Stimulated activated CD4-positive, alpha-beta T cell treated with anti-CD3 and anti-CD28 coated beads, Interleukin-4, amount 100 ng/mL, for 1 hour (primary cell): ENCODE measurements around the gene TIAM2.
A peak's percentile ranks its signal among the peaks of the same experiment; 100 is the strongest.
"Not testable (repeated sequence)": the region's sequence is repeated elsewhere in the genome, so short reads cannot be mapped to it uniquely, and the experiment has no call there.

ENCODE experiments used
- DNase-seq: peaks from one replicate; pipeline ENCODE4 v3.0.0-alpha.2; 2020

The TIAM2 gene

DNA sequence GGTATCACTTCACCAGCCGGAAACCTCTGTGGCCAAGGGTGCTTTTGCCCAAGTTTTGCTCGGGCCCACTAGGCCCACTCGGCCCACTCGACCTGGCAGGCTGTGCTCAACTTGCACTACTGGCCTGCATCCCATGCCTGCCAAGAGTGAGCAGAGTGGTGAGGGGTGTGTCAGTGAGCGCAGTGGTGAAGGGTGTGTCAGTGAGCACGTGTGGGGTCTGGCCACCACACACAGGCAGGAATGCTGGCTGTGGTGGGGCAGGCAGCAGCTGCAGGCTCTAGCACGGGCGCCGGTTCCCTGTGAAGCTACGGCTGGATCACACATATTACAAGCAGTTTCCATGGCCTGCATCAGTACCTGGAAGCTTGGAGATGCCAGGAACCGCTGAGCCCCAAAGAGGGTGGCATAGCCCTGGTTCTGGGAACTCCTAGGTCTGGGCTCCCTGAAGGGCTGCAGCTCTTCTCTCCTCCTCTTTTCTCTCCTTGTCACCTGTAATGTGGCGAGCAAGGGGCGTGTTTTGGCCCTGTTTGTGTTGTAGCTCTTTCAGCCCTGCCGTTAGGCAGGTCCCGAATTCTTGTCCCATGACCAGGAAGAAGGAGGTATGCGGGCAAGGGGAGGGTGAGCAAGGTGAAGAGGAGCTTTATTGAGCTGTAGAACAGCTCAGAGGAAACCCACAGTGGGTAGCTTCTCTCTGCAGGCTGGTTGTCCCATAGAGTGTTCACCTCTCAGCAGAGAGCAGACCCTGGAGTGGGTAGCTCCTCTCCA is 217.7 kb downstream of the TIAM2 start:
- DNase-seq = no peak

DNA sequence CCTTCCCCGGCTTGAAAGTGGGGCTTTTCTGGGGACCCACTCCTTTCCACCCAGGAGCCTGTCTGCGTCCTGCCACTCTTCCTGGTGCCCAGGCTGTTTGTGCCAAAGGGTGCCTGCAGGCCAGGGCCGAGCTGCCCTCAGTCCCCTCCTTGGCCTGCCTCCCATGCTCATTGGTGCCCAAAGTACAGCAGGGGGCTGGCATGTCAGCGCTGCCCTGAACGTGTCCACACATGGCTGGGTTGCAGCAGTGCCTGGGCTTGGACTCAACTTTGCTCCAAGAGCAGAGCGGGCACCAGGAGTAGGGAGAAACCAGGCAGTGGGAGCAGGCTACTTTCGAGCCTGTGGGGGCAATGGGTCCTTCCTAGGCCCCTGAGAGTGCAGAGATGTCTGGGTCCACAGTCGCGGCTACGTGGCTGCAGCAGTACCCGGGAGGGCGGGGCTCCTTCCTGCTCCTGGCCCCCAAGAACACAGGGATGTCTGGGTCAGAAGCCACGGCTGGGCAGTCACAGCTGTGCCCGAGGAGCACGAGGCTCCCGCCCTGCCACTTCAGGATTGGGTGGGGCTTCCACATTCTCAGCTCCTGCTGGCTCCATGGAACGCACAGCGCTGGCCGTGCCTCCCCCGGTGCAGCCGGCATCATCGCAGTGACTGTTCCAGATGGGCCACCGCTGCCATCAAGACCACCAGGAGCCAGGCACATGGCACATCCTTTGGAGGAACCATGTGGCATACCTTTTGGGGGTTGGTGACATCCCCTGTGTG is 218.7 kb downstream of the TIAM2 start:
- no peak for DNase-seq

DNA sequence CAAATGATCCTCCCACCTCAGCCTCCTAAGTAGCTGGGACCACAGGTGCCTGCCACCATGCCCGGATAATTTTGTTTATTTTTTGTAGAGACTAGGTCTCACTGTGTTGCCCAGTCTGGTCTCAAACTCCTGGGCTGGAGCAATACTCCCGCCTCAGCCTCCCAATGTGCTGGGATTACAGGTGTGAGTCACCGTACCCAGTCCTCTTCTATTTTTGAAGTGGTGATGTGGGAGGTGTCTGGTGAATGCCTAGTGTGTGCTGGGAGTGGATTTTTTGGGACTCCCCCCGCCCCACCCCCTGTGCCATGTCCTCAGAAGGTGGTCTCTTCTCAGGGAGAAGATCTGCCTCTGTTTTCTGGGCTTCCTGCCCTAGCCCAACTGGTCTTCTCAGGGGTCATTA is 220.8 kb downstream of the TIAM2 start:
- no peak for DNase-seq

DNA sequence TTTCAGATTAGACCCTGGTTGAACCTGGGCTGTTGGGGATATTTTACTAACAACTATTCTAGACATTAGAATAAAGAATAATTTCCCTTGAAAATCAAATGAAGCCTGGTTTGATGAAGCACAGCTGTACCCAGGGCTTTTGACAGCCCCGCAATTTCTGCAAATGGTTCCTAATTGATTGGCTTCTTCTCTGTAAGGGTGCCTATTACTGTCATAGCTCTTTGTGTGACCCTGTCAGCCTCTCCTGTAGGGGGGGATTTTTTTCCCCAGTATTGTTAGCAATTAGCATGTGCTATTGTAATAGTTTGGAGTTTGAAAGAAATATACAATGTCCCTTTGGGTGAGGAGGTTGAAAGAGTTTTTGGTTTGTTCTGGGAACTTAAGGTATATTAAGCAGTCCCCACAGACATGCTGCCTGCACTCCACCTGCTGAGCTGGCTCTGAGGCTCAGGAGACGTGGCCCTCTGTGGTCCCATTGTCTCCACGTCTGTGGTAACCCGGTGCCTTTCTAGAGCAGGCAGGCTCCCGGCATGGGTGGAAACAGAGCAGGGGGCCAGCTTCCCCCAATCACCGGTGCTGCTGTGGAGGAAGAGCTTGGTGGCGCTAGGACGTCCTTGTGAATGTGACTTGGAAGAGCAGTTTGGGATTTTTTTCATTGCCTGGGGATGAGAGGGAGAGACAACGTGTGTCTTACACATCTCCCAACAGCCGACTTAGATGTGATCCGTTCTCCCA is 221.4 kb downstream of the TIAM2 start:
- DNase-seq = no peak

DNA sequence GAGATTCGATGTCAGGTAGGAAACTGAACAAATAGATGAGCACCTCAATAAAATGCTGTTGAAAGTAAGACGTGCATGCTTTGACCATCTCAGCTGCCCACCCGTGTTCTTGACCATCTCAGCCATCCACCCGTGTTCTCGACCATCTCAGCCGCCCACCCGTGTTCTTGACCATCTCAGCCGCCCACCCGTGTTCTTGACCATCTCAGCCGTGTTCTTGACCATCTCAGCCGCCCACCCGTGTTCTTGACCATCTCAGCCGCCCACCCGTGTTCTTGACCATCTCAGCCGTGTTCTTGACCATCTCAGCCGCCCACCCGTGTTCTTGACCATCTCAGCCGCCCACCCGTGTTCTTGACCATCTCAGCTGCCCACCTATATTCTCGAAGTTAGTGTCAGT is 223.6 kb downstream of the TIAM2 start:
- not testable (repeated sequence) for DNase-seq

DNA sequence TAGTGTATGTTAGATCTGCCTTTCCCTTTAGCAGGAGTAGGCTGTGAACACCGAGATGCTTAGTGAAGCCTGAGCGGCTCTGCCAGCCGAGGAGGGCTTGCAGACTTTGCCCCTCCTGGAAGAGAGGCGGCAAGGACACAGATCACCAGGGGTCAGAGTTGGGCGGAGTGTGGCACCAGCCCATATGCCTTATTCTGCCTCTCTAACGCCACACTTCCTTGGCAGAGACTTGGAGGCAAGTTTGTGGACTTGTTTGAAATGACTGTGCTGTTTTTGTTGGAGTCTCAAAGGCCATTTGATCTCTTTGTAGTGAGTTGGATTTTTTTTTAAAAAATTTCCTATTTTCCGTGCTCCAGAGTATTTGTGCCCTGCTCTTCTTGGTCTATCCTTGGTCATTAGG is 224.2 kb downstream of the TIAM2 start:
- no peak for DNase-seq

DNA sequence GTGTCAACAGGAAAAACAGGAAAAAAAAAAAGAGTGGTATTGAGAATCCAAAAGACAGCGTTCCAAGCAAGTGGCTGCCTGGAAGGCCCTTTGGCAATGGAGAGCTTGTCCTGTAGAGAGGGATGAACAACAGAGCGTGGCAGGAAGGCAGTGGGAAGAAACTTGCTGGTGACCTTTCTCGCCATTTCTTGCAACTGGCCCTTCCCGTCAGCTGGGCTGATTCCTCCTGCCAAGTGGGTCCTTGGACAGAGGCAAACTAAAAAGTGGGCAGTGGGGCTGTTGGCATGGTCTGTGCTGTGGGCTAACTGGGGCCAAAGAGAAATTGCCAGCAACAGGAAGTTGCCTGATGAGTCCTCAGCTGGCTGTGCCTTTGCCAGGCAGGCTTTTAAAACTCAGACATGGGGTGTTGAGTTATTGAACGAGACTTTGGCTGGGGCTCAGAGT is 224.8 kb downstream of the TIAM2 start:
- no peak for DNase-seq

DNA sequence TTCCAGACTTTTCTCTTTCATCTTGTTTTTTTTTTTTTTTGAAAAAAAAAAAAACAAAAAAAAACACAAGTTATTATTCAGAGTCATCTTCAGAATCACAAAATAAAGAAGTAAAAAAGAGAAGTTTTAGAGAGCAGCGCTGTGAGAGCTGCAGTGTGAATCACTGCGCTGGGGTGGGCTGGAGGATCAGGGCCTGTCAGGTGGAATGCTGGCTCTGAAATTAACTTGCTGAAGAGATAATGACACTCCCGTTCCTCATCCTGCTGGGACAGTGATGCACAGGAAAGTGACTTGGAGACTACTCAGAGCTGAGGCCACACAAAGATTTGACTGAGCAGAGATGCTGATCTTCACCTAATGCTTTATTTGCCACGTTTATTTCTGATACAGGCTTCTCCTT is 226.0 kb downstream of the TIAM2 start:
- DNase-seq = no peak

DNA sequence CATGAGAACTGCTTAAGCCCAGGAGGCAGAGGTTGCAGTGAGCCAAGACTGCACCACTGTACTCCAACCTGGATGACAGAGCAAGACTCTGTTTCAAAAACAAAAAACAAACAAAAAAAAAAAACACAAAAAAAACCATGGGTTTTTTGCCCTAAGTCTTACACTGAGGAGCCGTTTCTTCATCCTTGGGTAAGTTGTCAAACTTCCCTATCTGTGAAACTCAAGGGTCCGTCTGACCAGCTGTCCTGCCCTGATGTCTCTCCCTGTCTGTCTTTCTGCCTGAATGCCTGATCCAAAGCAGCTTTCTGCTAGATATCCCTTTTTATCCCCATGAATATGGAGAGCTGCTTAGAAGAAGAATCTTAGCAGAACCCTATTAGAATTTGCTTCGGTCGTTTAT is 227.4 kb downstream of the TIAM2 start:
- no peak for DNase-seq

DNA sequence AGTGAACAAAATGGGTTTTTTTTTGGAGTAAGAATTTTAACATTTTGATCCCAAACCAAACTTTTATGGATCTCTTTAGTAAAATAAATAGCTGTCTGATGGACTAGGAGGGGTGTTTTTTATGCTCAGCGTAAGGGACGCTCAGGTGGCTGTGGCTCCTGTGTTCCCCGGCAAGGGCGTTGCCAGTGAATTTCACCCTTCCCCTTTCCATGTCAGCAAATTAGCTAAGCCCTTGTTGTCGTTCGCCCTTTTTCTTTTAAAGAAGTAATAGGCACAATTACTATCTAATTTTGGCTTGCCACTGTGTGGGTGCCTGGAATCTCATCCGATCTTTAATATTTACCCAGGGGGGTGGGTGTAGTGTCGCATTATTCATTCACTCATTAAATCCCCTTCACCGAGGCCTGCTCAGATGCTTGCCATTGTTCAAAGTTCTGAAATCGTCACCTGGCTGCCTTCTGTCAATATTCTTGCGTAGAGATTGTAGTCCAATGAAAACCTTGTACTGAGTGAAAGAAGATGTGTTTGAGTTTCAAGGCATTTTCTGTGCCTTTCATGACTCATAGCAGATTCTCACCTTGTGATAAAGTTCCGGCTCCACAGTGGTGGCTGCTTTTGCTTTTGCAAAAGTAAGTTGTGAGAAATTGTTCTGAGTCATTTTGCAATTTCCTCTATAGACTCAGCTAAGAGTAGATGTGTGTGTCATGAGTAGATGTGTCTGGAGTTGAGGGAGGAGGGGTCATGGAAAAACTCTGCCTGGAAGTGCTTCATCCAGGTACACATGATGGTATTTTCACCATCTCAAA is 228.7 kb downstream of the TIAM2 start:
- peak; percentile 47 for DNase-seq

DNA sequence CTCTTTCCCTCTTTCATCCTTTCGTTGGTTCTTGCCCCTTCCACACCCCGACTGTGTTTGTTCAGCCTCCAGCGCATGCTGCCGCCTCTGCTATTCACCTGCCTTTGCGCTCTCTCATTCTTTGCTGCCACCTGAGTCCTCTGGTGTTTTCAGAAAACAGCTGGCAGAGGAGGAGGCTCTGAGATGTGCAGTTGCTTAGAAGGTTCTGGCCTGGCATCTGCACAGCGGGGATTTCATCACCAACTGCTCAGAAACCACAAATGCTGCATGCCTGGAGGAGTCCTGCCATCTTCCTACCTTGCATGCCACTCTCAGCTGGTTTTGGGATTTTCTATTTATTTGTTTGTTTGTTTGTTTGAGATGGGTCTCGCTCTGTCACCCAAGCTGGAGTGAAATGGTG is 229.5 kb downstream of the TIAM2 start:
- DNase-seq = no peak

DNA sequence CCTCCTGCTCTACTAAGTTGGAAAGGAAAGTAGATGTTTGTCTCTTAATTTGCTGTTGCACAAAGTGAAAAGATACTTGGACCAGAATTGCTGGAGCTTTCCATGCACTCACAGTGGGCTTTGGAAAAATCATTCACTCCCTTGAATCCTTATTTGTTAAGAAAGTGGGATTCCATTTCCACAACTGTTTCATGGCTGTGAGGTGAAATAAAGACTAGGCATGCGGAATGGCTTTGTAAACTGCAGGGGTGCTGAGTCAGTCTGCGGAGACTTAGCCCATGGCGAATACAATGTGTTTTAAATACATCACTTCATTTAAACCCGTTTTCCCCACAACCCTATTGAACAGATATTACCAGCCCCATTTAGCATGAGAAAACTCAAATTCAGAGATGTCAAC is 231.9 kb downstream of the TIAM2 start:
- DNase-seq = no peak

DNA sequence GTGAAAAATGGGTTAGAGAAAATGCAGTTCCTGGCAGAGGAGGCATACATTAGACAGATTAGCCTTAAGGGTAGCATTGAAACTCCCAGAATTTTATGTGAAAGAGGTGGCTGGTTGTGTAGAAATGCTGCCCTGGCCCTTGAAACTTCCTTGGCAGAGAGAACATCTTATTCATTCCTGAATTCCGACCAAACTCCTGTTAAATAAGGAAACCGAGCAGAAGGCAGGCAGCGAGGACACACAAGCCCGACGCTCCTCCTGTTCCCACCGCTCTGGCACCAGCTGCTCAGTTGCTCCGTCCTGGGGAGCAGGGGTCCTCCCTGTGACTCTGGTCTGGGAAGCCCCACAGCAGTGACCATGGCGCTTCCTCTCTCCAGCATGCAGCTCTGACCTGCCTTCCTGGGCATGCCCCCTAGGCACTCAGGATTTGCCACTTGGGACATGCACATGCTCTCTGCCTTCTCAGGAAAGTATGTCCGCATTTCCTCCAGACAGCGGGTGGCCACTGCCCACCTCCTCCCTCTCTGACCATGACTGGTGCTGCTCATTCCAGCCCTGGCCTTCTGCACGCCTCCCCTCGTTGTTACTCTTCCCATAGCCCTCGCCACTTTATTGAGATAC is 233.5 kb downstream of the TIAM2 start:
- DNase-seq = no peak

DNA sequence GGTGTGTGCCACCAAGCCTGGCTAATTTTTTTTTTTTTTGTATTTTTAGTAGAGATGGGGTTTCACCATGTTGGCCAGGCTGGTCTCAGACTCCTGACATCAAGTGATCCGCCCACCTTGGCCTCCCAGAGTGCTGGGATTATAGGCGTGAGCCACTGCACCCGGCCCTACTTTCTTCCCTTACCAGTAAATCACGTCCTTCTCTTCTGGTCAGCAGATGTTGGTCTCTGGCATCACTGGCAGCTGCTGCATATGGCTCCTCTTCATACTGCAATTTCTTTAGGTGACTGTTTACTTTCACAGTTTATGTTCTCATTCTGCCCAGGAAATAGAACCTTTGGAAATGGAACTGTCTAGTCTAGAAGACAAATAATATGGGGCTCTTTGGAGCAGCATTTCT is 235.9 kb downstream of the TIAM2 start:
- DNase-seq = not testable (repeated sequence)

DNA sequence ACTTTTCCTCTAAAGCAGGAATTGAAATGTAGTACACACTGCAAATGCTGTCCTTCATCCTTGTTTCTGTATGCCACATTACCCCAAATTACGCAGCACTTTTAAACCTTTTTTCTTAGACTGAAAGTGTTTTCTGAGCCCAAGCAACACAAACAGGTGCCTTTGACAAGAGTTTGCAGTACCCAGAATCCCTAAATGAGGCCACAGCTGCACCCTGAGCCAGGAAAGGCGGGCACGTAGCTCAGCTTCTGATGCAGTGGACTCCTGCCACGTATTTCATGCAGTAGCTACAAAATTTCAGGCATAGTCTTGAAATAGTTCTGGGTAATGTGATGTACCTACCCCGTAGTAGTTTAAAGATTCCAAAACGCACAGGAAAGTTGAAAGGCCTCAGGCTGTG is 237.7 kb downstream of the TIAM2 start:
- DNase-seq = no peak

DNA sequence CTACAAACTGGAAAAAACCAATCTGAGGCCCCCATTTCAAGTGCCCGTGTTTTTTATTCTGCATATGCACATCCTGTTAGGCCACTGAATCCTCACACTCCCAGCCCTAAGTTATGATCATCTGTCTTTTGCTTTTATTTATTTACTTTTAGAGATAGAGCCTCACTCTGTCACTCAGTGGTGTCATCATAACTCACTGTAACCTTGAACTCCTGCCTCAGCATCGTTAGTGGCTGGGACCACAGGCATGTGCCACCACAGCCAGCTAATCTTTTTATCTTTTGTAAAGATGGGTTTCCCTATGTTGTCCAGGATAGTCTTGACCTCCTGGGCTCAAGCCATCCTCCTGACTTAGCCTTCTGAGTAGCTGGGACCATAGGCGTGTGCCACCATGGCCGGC is 239.1 kb downstream of the TIAM2 start:
- DNase-seq = no peak

DNA sequence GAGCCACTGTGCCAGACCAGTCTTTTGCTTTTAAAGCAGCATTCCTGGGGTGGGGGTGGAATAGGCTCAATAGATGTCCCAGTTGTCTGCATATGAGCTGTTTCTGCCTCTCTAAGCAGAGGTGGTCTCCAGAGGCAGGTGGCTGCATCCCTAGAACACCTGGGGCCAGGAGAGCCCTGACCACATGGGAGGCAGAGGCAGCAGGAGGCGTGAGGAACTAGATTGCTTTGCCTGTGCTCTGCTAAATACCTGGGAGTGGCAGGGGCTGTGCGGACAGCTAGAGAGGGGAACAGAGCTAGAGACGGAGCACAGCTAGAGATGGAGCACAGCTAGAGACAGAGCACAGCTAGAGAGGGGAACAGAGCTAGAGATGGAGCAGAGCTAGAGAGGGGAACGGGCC is 239.6 kb downstream of the TIAM2 start:
- no peak for DNase-seq

DNA sequence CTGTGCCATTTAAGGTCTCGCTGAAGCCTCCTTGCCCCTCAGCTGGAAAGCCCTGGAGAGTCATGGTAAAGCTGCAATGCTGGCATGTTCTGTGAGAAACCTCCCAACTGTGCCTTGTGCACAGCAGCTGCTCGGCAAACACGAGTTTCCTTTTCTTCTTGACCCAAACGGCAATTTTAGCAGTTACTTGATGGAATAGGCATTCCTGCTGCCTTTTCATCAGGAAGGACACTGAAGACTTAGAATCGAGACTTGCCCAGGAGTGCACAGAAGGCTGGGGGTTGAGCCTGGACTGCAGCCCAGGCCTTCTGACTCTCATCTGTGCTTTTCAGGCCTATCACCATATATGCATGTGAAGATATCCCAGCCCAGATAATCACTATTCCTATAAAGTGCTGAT is 240.0 kb downstream of the TIAM2 start:
- DNase-seq = no peak

DNA sequence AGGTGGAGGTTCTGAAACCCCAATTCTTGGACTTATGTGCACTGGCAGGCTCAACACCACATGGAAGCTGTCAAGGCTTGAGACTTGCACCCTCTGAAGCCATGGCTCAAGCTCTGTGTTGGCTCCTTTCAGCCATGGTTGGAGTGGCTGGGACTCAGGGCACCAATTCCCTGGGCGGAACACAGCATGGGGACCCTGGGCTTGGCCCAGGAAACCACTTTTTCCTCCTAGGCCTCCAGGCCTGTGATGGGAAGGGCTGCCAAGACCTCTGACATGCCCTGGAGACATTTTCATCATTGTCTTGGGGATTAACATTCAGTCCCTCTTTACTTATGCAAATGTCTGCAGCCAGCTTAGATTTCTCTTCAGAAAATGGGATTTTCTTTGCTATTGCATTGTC is 242.5 kb downstream of the TIAM2 start:
- DNase-seq = no peak

DNA sequence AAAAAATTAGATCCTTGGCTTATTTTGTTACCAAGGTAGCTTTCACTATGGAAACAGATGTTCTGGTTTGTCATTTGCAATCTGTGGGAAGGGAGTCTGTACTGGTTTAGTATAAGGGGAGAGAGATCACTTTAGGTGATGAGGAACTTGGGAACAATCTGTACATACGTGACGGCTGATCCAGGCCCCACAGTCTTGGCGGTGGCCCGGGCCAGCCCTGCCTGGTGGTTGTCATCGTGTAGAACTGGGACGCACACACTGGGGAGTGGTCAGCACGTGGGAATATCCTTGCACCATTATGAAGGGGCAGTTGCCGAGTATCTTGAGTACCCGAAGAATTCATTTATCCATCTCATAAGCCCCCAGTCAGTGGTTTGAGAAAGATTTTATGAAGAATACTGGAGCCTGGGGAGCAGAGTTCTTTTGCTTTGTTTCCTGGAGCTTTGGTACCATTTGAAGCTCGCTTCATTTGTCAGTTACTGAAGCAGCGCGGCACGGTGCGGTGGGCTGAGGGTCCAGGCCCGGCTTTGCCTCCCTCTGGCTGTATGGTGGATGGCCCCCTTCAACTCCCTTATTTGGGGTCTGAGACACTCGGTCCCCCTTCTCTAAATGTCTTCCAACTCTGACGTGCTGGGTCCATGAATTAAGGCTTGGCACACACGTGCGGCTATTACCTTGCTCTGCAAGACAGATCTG is 245.9 kb downstream of the TIAM2 start:
- no peak for DNase-seq

DNA sequence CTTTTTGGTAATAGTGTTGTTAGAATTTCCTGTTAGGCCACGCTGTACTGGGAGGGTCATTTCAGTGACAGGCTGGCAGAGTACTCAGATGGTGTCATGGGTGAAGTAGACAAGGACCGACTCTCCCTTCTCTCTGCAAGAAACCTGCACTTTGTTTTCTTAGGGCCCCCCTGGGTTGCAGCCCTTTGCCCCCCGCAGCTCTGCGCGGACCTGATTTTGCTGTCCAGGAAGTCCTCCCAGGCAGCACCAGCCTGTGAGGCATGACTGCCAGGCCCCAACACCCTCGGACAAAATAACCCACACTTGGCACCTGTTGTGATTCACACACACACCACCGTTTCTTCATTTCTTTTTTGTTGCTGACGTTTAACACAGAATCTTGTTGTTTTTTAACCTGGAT is 246.9 kb downstream of the TIAM2 start:
- no peak for DNase-seq

DNA sequence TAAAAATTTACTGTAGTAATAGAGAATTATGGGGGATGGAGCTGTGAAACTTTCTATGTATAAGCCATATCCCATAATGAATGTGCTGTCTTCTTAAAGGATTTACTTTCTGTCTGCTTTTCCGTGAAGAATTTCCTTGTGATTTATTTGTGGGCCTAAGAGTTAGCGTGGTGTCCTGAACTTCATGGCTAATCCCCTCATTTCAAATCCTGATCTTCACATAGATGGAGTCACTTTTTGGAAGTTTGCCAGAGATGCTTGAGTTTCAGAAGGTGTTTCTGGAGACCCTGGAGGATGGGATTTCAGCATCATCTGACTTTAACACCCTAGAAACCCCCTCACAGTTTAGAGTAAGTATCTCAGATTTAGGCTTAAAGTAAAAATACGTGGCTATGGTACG is 249.3 kb downstream of the TIAM2 start:
- DNase-seq = no peak
